ENCODE results near the gene SLC8A3.

Gene SLC8A3

DNA sequence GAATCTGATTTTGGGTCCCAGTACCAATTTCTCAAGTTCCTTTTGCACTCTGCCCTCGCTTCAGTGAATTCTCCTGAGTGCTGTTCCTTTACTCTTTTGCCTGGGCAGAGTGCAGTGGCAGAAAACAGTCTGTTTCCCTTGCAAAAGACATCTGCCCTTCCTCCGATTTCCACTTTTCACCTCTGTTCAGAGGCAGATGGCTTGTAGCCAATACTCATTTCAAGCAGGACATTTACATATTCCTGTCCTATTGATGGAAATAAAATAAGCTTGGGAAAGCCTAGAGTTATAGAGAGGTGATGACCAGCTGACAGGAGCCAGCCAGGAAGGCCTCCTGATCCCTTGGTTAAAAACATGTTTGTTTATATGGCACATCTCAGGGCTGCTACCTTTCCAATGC lies 111.0 kb downstream of the SLC8A3 start:
- intact Hi-C loops (cut with DNase I) = no loop called here
- DNase-seq = no peak

DNA sequence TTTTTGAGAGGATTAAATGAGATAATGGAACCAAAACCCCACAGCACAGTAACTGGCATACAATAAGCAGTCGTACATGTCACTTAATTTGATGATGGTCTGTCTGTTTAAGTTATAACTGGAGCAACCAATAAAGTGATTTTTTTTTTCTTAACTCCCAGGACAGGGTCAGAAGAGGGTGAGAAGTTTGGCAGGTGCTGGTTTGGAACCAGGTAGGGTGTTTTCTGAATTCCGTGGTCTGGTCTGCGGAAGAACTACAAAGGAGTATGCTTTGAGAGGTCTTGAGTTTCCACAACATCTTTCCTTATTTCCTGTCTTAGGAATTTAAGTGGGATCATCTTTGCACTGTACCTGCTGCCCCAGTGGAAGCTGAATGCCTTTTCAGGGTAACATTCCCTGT lies 111.7 kb downstream of the SLC8A3 start:
- intact Hi-C loops (cut with DNase I) = no loop called here
- DNase-seq = no peak

DNA sequence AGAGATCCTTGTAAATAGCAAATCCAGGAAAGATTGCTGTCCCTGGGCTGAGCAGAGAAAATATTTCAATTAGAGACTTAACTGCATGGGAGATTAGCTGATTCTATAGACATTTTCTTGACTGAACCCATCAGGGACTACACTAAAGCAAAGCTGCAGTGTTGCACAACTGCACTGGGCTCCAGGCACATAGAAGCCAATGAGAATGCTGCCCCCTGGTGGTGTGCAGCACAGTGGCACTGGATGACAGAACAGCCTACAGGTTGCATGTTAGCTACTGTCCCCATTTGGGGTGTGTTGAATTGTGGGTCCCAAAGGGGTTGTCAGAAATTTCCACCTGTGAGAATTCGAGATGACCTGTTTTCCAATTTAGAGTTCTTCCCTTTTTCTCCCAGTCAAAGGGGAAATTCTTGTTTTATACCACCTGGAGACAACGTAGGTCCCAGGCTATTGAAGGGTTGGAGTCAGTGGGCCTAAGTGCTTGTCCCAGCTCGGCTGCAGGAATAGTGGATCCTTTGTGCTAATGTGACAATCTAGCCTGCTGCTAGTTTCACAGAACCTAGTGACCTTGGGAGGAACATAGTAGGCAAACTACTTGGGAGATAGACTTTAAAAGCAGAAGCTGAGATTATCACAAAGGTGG lies 114.7 kb downstream of the SLC8A3 start:
- DNase-seq = peak in 9 of 10 donors; percentile 57 to 95 (median 76)
- intact Hi-C loops (cut with DNase I) = no loop called here

DNA sequence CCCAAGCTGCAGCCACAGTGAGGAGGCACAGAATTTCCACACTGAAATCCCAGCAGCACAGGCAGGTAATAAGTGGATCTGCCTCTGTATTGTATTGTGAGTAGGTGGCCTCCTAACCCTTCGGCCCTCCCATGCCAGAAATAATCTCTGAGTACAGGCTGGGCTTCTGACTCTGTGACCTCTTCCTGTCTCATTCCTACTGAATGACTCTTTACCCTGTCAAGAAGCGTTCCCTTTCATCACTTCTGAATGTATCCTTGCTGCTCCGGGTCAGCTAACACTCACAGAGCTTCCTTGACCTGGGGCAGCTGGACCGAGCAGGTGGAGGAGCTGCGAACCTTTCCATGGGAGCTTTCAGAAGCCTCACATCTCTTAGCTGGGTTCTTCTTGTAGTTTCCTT lies 119.6 kb downstream of the SLC8A3 start:
- intact Hi-C loops (cut with DNase I) = no loop called here
- peak in 1 of 10 donors; percentile 24 for DNase-seq

DNA sequence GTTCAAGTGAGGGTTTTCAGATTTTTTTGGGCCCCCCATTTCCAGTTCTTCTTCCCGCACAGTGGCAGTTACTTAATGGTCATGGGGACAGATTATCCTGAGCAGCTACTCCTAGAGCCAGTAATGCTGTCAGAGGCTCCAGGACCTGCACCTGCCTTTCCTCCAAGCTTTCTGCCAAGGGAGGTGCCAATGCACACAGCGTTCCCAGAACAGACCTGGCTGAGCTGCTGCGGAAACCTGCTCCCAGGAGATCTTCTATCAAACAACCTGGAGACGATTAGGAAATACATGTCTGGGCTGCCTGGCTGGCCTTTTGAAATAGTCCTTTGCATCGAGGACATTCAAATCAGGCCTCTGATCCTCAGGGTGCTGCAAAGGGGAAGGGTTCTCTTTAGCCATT lies 120.9 kb downstream of the SLC8A3 start:
- no peak for DNase-seq
- intact Hi-C loops (cut with DNase I) = no loop called here

DNA sequence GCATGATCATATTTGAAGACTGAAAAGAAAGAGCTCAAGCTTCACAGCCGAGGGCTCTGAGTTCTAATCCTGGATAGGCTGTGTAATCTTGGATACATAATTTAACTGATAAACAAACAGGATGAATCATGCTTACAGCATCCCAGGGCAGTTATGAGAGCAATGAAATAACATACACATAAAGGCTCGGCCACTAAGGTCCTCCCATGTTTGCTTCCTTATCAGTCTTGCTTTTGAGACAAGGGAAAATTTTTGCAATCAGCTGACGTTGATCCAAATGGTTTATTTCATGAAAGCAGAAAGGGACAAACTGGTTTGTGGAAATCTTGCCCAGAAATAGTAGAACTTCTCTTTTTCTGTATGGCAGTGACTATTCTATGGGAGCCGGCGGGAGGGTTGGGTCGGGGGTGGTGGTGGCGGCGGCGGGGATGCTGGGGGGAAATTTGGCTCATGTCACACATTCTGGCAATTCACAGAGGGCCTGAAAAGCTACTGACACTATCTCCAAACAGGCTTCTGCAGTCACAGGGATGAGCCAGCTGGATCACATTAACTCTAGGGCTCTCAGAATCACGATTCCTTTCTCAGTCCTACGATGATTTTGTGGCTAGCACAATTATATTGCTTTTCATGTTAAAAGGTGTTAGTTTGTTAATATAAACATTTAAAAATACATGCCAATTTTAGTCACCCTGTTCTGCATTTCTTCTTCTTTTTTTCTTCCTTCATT lies 124.5 kb downstream of the SLC8A3 start:
- DNase-seq = no peak
- intact Hi-C loops (cut with DNase I) = no loop called here

DNA sequence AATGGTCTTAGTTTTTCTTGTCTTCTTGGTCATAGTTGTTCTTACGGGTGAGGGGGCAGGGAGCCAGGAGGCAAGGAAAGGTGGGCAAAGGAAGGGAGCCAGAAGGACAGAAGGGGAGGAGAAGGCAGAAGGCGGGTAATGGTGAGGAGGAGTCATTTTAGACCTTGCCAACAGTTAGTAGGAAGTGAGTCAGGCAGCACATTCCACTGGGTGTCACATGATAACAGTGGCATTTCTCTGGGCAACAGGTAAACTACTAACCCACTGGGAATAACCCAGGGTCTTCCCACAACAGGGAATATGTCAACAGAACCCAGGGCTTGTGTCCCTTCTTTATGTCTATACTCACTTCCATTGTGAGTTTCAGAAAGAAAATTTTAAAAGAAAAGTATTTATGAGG lies 127.6 kb downstream of the SLC8A3 start:
- no peak for DNase-seq
- intact Hi-C loops (cut with DNase I) = no loop called here

DNA sequence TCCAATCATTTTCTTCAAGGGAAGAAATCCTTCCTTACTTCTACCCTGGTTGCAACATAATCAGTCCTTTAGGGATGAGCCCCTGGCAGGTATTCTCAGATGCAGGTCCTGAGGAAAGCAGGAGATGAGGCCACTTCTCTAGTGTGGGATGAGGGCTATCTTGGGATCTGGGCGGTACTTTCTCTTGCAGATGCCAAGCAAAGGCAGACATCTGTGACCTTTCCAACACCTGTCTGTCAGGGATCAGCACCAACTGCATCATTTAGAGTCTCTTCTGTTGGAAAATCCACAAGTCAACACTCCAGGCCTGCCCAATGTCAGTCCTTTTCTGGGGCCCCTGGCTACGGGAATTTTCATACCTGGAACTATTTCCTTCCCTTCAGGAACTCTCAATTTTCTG lies 129.2 kb downstream of the SLC8A3 start:
- intact Hi-C loops (cut with DNase I) = no loop called here
- DNase-seq = no peak

DNA sequence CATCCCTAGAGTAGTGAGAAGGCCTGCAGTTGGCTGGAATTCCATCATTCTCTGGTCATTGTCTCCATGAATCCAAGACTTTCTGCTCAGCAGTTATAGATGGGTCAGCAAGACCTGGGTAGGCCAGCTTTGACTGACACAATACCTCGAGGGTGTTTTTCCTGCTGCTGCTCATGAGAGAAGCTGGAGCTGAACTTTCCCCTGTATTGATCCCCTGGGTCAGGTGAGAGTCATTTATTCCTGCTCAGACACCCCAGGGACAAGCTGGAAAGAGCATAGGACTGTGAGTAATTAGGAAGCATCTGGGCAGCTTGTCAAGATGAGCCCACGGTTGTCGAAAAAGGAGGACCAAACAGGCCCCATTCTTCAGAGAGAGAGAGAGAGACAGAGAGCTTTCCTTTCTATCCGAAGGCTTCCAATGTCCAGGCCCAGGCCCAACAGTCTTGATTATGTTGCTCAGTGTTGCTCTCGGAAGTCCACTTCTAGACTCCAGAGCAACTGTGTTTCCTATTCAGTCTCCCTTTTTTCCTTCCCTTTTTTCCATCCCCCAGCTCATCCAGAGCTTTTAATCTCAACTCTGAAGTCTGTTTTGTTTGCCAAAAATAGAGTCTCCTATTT lies 131.1 kb downstream of the SLC8A3 start:
- intact Hi-C loops (cut with DNase I) = no loop called here
- no peak for DNase-seq

DNA sequence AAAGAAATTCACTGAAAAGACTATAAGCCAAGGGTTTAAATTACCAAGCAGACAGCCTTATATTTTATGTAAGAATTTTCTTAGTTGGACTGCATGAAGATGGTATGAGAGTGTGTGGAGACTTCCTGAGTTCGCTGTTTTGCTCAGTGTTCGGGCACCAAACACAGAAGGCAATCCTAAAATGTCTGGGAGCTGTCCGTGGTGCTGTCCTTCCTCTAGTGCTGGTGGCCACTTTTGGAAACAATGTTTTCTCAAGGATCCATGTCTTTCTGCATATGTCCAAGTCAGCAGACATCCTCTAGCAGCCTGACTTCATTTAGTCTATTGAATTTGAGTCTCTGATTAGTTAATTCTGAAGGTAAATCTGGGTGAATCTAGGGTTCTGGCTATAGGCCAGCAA lies 135.8 kb downstream of the SLC8A3 start:
- intact Hi-C loops (cut with DNase I) = no loop called here
- DNase-seq = no peak

DNA sequence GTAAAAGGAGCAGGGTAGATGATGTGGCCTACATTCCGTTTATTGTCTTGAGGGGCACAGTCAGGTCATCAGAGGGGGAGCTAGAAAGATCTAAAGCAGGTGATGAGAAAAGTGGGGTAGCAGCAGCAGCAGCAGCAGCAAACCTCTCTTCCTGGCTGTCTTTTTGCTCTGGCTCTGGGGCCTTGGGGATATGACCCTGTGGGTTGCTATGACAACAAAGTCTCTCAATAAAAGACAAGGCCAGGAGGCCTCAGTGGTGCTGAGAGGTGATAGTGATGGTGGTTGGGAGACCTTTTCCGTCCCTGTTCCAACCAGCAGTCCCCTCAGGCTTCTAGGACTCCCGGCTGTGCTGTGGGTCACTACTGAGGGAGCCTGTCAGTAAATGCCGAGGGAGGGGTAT lies 138.6 kb downstream of the SLC8A3 start:
- no peak for DNase-seq
- intact Hi-C loops (cut with DNase I) = no loop called here

DNA sequence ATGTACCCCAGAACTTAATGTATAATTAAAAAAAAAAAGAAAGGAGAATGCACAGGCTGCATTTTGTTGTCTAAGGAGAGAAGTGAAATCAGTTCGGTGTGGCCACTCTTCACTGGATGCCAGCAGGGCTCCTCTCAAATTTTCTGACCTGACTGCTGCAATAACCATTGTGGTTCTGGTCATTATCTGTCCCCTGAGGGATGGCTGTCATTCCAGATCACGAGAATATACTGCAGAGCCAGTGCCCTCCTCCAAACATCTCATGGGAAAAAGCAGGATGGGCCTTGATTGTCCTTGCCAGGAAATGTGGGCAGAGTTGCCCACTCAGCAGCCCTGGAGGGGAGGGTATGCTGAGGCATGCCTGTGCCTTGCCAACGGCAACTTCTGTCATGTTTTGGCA lies 139.1 kb downstream of the SLC8A3 start:
- no peak for DNase-seq
- intact Hi-C loops (cut with DNase I) = loop anchor here (5.0 kb wide), 1 partner anchor 268 kb away; no protein-coding TSS in a partner anchor

DNA sequence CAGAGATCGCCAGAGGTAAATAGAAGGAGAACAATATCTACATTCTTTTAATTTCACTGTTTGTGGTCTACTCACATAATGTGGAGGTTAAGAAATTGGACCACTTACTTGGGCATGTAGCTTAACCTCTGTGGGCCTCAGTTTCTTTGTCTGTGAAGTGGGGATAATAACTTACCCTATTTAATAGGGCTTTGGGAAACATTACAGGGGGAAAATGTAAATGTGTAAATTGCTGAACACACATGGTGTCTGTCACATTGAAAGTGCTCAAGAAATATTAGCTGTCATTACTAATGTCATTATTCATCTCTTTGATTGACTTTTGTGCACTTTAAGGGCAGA lies 140.5 kb downstream of the SLC8A3 start:
- DNase-seq = no peak
- intact Hi-C loops (cut with DNase I) = loop anchor here (5.0 kb wide), 1 partner anchor 269 kb away; no protein-coding TSS in a partner anchor

DNA sequence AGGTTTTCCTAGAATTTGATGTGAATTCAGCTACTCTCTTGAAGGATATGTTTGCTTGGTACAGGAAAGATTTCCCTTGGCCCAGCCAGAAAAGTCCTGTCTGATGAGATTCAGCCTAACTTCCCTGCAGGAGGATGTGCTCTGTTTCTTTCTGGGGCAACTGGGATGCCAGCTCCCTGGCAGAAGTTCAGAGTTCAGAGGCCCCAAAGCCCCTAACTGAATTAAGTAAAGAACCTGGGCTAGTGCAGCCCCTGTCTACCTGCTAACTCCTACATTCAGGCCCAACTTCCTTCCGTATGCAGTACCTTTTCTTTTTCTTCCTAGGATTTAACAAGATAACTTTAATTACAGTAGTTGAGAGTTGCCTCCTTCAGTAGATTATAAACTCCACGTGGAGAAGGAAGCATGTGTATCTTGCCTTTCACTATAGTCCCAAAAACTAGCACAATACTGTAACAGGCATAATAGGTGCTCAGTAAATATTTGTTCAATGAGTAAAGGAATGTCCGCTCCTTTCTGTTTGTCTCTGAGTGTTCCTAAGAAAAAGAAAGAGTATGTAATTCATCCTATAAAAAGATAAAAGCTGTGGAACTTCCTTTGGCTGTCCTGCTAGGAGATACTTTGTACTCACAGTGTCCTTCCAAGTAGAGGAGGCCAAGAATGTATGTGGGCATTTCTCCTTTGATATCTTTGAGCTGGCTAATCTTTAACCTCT lies 141.0 kb downstream of the SLC8A3 start:
- no peak for DNase-seq
- intact Hi-C loops (cut with DNase I) = loop anchor here (5.0 kb wide), 1 partner anchor 270 kb away; no protein-coding TSS in a partner anchor

DNA sequence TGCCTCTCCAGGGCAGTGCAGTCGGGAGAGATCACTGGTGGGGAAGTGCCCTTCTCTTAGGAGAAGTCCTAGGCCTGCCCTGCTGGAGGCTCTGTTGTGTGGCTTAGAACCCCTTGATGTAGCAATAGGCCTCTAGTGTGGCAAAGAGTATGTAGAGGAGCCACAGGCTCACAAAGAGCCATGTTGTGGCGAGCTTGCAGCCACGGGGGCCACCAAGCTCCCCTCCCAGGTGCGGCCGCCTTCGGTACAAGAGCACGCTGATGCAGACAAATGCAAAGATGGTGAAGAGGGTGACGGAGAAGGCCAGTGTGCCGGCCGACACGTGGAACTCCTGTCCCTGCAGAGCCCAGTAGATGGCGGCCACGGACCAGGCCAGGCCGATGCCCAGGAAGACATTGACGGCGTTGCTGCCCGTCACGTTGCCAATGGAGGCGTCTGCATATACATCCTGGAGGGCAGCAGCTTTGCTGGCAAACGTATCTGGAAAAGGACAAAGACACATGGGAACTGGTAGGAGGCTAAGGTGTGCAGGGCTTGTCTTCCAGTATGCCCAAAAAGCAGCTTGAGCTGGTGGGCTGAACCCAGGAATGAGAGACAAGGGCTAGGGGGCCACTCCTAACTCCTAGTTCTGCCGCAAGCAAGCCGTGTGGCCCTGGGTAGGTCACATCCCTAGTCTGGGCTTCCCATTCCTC lies 142.8 kb downstream of the SLC8A3 start:
- intact Hi-C loops (cut with DNase I) = loop anchor here (5.0 kb wide), 1 partner anchor 271 kb away; no protein-coding TSS in a partner anchor
- peak; percentile 64 to 97 (median 82) for DNase-seq

DNA sequence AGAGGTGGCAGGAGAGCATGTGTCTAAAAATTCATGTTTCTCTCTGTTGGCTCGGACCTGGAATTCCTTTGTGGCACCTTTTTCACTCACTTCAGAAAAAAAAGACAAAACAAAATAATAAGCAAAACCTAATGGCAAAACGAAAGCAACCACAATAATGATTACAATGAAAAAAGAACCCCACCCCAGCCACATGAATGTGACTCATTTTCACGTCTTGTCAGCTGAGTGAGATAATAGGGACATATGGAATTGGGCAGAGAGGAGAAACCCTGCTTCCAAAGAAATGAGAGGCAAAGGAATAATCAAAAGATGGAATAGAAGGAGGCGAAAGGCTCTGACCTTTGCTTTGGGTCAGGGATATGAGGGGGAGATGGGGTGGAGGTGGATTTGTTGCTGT lies 143.4 kb downstream of the SLC8A3 start:
- intact Hi-C loops (cut with DNase I) = loop anchor here (5.0 kb wide), 1 partner anchor 272 kb away; no protein-coding TSS in a partner anchor
- no peak for DNase-seq

DNA sequence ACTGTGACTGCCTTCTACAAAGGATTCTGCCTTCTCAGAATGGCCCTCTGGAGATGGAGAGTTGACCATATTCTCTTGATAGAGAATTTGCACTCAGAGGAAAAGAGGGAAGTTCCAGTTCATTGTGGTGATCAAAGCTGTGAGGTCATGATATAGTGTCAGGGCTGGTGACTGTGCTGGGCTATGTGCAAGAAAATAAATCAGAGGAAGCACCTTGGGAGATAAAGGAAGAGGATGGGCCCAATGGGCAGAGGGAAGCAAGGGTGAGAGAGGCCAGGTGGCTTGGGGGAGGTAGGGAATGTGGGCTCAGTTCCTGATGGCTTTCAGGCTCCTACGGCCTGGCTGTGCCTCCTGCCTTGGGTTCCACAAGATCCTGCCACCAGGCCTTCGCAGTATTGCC lies 145.8 kb downstream of the SLC8A3 start:
- DNase-seq = no peak
- intact Hi-C loops (cut with DNase I) = no loop called here

DNA sequence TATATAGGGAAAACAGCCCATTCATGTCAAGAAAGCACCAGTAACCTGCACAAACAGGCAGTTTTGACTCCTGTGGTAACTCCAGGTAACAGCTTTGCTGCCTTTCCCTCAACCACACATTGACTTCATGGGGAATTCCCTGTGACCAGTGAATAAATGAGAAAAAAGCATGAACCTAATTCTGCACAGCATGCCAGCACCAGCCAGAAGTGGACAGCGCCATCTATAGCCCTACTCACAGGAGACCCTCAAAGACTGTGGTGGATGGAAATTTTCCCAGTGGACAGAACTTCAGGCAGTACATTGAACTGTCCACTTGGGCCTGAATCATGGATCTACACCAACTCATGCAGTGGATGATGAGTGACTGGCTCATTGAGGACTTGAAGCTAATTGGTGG lies 152.1 kb downstream of the SLC8A3 start:
- intact Hi-C loops (cut with DNase I) = no loop called here
- DNase-seq = no peak

DNA sequence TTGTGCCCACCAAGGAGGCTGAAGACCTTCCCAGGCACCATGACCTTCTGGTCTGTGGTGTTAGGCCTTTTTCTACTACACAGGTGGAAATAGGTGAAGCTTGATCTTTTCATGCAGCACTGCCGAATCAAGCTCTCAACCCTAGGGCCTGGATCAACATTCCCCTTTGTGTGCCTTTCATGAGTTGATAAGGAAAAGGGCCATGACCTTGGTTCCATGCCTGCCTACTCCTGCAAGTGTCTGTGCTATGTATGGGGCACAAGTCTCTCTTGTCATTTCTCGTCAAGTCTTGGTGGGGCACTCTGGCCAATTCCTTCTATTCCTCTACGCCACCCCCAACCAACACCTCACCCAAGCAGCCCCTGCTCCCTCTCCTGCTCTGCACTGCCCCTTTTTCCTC lies 154.5 kb downstream of the SLC8A3 start:
- intact Hi-C loops (cut with DNase I) = no loop called here
- DNase-seq = no peak

DNA sequence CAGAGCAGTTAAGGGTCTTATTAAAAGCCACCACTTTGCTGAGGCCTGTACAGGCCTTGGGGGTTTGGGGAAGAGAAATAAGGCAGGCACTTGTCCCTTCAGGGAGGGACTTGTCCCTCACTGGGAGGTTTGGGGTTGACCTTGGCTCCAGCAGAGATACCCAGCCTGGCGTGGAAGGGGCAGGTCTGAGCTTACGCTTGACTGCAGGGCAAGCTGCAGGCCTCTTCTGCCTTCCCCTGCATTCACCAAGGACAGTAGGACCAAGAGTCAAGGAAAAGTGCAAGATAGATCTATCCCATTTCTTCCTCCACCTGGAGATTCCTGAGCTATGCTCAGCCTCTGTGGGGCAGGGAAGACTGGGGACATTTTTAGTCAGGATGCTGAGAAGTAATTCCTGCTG lies 155.2 kb downstream of the SLC8A3 start:
- DNase-seq = no peak
- intact Hi-C loops (cut with DNase I) = no loop called here

DNA sequence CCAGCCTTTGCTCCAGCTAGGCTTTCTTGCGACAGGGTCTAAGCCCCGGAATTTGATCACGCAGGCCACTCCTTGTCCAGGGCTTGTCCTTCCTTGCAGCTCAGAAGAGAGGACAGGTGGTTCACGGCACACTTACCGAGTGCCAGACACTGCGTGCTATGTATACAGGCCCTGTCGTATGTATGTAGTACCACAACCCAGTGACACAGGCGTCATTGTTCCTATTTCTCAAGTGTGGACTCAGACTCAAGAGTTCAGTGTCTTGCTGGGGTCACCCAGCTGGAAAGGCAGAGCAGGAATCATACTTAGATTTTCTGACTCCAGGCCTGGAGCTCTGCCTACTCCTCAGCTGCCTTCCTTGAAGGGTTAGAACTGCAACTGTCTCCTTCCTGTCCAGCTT lies 155.6 kb downstream of the SLC8A3 start:
- intact Hi-C loops (cut with DNase I) = no loop called here
- DNase-seq = no peak
